ENCODE measurements around the gene MZF1.

DNA sequence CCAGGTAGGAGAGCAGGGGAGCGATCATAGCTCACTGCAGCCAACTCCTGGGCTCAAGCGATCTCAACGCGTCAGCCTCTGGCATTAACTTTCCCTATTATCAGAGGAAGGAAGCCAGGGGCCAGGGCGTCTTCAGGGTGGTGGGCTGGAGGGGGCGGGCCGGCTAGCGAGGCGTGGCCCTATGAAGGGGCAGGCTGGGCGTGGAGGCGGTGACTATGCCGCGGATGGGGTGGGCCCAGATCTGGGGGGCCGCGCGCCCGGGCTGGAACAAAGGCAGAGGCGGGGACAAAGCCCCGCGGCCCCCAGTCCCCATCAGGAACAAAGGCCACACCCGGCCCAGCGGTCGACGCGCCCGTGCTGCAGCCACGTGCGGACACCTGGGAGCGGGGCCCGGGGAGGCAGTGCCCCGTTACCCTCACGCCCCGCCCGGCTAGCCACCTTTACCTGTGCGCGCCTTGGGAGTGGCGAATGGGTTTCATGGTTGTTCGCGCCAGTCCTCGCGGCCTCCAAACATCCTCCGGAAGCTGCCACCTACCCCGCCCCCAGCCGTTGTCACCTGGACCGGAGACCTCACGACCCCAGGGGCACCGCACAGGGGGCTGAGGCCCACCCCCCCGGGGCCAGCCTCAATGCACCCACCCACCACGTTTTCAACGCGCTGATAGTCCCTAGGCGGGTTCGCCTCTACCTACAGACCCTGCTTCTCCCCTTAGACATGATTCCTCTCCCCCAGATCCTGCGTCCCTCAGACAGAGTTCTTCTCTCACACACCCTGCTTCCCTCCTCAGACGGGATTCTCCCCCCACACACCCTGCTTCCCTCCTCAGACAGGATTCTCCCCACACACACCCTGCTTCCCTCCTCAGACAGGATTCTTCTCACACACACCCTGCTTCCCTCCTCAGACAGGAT is 34.6 kb downstream of the MZF1 start:
- TF ChIP-seq NFRKB (IDR thresholded peaks at IDR 0.05): no peak
- TF ChIP-seq SP1 (IDR thresholded peaks at IDR 0.05): no peak
- TF ChIP-seq PKNOX1 (IDR thresholded peaks at IDR 0.05): no peak
- TF ChIP-seq FOXM1 (IDR thresholded peaks at IDR 0.05; ENCODE audit: borderline replicate concordance): no peak
- no peak for TF ChIP-seq SUZ12 (IDR thresholded peaks at IDR 0.05)
- TF ChIP-seq FOXA1 (IDR thresholded peaks at IDR 0.05): no peak
- no peak for TF ChIP-seq CTBP1 (IDR thresholded peaks at IDR 0.05; ENCODE audit: borderline replicate concordance)
